Adrenal gland (tissue), 5 donors: ENCODE measurements around the gene HPN.

ENCODE experiments used
- POLR2A ChIP-seq, 2 donors: fragments of 450-650 bp; IDR thresholded peaks; one replicate each; pipeline ENCODE4 v1.6.1; 2017; ENCODE audit warnings: antibody characterized with exemption in 2 of 2, mild to moderate bottlenecking in 2 of 2, moderate library complexity in 1 of 2
- TF ChIP-seq, protein P1 (sequence below), 6 experiments: fragments of 450-650 bp in 4 of 6; fragments of 200-600 bp in 2 of 6; sonication (generic) in 1 of 6; IDR thresholded peaks; 1 replicate in 5 of 6; 2 replicates in 1 of 6; pipeline versions ENCODE4 v1.5.1 to v1.8.0; 2016 to 2021; ENCODE audit warnings: antibody characterized with exemption in 6 of 6, mild to moderate bottlenecking in 2 of 6, moderate library complexity in 1 of 6
- donor health status: DM: no; HTN: no; CAD: no.

DNA sequence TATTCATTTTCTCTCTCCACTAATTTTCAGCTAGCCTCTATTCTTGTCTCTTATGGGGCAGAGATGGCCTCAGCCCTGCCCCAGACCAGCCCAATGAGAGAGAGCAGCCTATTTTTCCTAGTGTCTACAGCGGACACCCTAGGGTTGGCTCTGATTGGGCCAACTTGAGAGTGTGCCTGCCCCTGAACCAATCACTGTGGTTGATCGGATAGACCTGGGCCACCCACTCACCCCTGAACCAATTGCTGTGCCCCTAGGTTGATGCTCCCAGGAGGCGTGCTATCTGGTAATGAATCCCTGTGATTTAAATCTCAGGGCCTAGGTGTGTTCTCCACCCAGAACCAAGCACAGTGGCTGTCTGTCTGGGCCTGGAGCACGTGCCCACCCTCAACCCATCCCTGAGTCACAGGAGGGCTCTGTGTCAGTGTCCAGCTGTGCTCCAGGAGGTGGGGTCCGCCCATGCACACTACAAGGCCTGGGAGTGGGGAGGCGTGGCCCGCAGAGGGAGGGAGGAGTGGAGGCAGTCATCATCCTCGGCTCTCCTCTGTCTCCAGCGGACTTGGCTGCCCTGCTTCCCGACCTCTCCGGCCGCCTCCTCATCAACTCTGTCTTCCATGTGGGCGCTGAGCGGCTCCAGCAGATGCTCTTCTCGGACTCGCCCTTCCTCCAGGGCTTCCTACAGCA is 26.1 kb upstream of the HPN start:
- TF ChIP-seq POLR2A (IDR thresholded peaks at IDR 0.05): no peak
- TF ChIP-seq, protein P1, sequence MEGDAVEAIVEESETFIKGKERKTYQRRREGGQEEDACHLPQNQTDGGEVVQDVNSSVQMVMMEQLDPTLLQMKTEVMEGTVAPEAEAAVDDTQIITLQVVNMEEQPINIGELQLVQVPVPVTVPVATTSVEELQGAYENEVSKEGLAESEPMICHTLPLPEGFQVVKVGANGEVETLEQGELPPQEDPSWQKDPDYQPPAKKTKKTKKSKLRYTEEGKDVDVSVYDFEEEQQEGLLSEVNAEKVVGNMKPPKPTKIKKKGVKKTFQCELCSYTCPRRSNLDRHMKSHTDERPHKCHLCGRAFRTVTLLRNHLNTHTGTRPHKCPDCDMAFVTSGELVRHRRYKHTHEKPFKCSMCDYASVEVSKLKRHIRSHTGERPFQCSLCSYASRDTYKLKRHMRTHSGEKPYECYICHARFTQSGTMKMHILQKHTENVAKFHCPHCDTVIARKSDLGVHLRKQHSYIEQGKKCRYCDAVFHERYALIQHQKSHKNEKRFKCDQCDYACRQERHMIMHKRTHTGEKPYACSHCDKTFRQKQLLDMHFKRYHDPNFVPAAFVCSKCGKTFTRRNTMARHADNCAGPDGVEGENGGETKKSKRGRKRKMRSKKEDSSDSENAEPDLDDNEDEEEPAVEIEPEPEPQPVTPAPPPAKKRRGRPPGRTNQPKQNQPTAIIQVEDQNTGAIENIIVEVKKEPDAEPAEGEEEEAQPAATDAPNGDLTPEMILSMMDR (IDR thresholded peaks at IDR 0.05): no peak
